T-helper 2 cell treated with Interferon-gamma antibody and Interleukin-4, amounts not matched to agents 100 ng/mL and 5 ng/mL, for 36 hours (primary cell): Measurements from ENCODE around the gene RYR3. TPM values are rescaled to one million over a fixed set of nuclear protein-coding genes. Genes with fewer than 3 reads are reported as not detected.

Experiments used
- intact Hi-C: fragments of 100-400 bp; cut with micrococcal nuclease; formaldehyde crosslinking; loops from one replicate; pipeline ENCODE4 v1.15.1; 2023
- total RNA-seq: library from RNA; stranded (reverse); gene quantifications from 2 replicates; pipeline ENCODE4 v1.2.3, GENCODE V29; 2022

RYR3 gene
- total RNA-seq, 1 donor from 2014 or later, result not detected

DNA sequence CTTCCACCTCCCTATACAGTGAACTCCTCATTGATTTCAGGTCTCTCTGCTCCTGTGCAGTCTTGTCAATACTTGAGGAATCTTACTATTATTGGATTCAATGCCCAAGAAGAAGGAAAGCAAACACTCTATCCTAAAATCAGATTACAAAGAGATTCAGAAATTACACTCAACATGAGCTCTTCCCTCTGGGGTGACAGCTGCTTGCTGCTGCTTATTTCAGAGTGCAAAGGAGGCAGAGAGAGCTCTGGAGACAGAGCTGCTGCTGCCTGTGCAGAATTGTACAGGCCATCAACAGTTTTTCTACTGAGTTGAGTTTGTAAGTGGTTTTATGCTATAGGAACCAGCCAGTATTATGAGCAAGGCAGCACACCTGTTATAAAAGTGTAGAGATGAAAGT, 7.1 kb downstream of the RYR3 start:
- intact Hi-C loops, result no loop called here

DNA sequence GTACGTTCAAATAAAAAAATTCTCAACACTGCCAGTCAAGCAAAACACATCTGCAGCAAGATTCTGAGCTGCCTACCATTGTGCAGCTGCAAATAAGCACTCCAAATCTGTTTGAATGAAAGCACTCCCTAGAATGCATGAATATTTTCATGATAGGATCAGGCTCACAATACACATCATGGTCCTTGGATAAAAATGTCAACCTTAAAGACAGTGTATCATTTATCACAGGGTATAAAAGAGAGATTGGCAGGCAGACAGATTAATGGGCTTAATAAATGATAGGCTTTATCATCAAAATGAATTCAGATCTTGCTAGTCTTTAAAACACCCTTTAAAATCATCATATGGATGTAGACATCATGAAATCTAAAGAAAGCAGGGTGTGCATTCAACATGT, 9.2 kb downstream of the RYR3 start:
- intact Hi-C loops, result no loop called here

DNA sequence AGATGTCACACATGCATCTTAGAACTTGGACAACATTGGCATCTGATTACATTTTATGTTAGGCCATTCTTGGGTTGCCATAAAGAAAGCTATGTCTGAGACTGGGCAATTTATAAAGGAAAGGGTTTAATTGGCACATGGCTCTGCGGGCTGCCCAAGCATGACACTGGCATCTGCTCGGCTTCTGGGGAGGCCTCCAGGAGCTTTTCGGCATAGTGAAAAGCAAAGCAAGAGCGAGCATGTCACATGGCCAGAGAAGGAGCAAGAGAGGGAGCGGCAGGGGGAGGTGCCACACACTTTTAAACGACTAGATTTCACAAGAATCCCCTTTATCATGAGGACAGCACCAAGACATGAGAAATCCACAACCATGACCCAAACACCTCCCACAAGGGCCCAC, 11.3 kb downstream of the RYR3 start:
- intact Hi-C loops, result no loop called here

DNA sequence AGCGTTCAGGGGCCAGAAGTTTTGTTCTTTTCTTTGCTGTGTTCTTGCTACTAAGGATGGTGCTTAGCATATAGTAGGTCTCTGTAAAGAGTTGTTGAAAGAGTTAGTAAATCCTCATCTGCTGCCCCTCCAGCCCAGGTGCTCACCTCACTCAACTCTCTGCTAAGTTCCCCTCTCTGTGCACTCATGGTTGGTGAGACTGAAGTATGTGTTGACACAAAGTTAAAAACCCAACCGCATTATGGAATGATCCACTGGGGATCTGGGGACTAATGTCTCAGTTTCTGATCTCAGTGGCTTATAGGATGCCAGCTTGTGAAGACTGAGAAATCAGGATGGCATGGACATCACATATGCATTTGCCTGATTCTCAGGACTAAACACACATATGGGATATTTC, 13.8 kb downstream of the RYR3 start:
- intact Hi-C loops, result no loop called here

DNA sequence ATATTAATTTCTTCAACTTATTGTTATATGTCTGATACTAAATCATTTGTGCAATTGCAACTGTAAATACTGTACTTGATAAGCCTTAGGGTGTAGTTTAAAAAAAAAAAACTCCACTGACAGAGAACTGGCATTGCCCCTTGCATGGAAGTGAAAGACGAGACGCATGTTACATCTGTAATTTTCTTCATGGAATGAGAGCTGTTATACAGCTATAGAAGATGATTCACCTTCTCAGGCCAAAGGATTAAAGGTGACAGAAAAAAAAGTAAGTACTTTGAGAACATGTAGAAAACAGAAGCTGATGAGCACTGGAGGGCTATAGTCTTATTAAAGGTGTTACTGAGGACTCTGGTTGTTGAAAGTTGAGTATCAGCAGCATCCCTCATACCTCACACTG, 16.1 kb downstream of the RYR3 start:
- intact Hi-C loops, result no loop called here

DNA sequence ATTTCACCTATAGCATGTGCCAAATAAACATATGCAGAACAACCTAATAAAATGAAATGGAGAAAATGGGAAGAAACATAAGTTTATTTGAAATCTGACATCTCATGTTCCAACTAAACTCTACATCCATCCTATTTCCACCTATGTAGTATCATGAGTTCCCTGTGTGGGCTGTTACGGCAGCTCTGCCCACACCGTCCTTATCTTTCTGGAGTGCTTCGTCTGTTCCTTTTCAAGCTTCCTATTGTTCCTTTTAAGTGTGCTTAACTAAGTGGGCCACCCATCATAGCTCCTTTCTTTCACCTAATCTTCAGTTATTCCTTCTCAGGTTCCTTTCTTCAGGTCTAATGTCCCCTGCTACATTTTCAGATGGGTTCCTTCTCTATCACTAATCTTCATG, 17.3 kb downstream of the RYR3 start:
- intact Hi-C loops, result no loop called here

DNA sequence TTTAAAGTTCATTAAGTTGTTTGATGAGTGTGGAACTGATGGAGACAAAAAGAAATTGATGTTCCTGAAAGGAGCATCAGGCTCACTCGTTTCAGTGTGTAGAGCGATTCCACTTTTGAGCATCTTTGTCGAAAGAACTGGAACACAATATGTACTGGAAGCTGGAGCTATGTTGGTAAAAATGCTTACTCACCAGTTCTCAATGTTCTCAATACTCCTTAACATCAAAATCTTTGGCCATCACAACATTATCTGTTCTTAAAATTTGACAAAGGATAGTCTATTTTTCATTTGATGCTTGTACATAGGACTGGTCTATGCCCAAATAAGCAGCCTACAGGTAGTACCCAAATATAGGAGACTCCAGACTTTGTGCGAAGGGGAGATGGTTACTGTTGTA, 18.7 kb downstream of the RYR3 start:
- intact Hi-C loops, result no loop called here

DNA sequence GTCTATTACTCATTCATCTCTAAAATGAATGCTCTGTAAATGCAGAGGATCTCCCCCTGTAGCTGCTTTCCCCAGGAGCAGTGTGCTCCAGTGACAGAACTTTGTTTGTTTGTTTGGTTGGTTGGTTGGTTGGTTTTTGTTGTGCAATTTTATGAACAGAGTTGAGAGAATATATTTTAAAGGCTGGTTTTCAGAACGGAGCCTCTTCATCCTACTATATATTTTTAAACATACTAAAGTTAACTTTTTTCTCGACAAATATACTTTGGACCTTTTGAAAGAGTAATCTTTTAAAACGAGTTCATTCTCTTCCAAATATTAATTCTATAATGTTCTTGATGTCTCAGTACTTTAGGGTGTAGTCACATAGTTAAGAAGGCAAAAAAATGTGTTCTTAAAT, 20.2 kb downstream of the RYR3 start:
- intact Hi-C loops, result no loop called here

DNA sequence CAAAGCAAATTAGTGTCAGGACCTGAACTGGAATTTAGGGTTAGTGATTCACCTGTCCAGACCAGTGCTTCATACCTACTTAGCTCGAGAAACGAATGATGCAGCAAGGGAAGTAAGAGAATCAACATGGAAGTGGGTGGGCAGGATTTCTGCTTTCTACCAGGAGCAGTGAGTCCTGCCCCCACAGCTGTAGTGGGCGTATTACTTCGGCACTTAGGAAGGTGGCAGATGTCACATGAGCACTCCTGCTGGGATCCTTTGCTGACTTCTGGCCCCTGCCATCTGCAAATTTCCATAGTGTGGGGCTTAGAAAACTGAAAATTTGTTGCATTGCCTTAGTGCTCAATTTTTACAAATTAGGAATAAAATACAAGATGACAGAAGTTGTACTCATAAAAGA, 31.2 kb downstream of the RYR3 start:
- intact Hi-C loops, result no loop called here

DNA sequence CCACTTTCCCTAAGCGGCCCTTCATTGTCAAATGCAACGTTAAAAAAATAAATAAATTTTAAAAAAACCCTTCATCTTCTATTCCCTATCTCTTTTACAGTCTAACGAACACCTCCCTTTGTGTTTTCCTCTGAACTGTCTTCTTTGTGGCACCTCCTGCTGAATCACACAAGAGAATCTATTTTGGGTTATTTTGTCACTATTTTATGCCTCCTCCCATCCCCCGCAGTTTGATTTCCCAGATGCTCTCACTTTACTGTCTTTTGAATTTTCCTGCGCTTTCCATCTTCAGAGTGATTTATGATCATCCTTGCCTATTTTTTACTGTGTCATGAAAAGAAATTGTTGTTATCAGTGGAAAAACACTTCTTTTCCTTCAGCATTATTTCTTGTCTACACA, 32.5 kb downstream of the RYR3 start:
- intact Hi-C loops, result no loop called here

DNA sequence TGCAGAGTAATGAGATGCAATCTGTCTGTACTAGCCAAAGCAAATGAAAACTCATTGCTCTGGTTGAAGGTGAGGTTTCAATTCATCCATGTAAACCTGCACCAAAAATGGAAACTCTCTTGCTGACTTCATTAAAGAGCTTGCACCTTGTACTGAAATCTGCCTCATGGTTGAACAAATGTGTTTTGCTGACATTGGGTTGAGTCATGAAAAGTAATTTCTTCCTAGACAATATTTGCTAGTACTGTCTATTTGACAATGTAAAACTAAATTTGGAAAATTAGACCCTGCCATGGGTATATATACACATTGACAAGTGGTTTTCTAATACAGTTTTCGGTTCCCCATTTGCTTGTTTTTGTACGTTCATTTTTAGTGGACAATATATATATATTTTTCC, 33.3 kb downstream of the RYR3 start:
- intact Hi-C loops, result no loop called here

DNA sequence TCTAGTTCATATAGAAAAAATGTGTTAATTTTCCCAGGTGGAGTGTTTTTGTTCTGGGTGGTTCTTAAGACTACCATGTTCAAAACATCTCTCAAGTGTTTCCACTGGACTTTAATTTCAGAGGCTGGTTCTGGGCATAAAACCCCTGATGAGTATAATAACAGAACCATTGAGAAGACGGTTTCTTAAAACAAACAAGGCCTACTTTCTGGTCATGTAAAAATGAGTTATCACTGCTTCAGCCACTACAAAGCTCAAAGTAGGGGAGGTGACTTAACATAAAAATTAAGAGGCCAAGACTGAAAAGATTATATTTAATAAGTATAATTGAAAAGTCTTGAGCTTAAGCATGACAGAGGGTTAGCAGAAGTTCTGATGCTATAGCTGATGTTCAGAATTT, 33.8 kb downstream of the RYR3 start:
- intact Hi-C loops, result no loop called here

DNA sequence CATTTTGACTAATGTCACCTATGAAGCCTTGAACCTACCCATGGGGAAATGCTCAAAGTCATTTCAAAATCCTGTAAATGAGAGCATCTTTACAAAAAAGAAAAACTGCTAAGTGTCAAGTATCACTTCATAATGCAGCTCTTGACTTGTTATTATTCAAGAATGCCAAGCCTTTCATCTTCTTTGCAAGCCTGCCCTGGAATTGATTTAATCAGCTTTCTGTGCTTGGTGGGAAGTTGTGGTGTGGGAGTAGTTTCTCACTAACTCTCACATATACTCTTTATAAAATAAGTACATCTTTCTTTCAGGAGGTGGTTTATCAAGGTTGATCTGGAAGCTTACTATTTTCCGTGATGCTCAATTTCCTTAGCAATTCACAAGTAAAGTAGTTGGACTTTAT, 43.6 kb downstream of the RYR3 start:
- intact Hi-C loops, result no loop called here

DNA sequence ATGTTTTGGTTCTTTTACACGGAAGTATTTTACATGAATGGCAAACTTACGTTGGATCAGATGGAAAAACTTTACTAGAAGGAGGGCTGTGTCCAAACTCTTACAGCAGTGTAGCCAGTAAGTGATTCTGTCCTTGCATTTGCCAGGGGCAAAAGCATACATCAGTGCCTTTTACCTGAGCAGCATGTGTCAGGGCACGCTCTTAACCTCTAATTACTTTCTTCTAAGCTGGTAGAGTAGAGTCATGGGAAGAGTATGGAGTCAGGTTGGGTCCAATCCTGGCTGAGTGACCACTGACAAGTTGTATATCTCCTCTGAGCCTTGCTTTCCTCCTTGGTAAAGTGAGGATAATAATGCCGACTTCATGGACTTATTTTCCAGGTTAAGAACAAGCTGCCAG, 47.1 kb downstream of the RYR3 start:
- intact Hi-C loops, result no loop called here

DNA sequence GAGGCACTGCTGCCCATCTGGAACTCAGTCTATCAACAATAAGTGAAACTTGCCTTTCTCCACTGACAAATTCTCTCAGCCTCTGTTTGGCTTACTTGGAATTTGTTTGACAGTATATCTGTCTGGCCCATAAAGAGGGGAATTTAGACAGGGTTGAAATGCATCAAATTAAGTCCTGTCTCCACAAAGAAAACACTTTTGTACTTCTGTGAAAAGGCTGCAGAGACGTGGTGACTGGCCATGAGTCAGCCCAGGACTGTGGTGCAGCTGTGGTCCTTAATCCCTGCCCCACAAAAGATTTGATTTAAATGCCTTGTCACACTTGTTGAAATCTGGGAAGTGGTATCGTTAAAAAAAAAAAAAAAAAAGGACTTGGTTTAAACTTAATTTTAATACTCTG, 47.5 kb downstream of the RYR3 start:
- intact Hi-C loops, result no loop called here

DNA sequence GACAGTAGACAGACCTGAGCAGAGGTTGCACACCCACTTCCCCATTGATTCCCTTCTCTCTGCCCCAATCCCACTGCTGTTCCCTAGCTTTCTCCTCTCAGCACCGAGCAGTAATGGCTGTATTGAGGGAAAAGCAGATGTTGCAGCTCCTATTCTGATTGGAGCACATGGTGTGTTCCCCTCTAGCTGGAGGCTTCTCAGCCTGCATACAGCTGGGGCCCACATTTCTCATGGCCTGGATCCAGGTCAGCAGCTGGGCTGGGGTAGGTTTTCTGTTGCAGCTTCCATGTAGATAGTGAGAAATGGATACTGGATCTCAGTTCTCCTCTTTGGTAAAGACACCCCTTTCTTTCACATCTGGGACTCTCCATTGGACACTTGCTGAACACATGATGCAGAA, 50.1 kb downstream of the RYR3 start:
- intact Hi-C loops, result no loop called here

DNA sequence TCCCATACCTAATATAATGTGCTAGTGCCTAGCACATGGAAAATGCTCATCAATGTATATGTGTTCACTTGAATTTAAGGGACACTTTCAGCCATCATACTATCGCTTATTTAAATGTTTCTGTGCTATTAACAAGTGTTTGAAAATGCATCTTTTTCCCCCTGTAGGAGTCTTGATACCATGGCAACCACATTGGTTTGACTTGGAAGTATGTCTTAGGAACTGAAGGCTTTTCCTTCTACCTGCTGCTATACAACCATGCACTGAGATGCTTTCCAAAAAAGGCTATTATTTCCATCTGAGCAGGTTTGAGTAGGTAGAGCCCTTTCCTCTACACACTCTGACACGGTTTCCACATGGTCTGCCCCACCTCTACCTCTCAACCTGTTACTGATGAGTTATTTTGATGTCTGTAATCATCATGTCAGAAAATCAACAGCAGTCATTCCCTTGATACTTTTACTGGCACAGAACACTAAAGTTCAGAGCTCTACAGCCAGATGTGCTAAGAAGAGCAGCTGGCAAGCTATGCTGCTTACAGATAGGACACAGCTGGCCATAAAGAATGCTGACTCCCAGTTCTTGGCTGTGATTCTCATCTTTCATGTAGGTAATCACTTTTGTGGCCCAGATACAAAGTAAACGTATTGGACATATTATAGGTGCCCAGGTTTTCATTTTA, 59.3 kb downstream of the RYR3 start:
- intact Hi-C loops, result no loop called here

DNA sequence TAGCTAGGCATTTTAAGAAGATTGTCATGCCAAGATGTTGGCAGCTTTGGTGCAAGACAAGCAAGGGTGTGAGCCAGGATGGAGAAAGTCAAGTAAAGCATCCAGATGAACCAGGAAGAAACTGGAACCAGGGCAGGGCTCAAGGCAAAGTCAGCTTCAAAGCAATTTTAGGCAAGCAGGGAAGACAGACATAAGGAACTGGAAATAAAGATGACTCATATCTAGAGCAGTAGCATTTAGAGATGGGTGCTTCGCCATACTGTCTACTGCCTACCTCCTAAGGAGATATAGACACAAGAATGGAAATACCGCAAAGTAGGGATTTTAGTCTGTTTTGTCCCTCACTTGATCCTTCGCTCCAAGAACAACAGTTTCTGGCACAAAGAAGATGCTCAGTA, 59.9 kb downstream of the RYR3 start:
- intact Hi-C loops, result no loop called here

DNA sequence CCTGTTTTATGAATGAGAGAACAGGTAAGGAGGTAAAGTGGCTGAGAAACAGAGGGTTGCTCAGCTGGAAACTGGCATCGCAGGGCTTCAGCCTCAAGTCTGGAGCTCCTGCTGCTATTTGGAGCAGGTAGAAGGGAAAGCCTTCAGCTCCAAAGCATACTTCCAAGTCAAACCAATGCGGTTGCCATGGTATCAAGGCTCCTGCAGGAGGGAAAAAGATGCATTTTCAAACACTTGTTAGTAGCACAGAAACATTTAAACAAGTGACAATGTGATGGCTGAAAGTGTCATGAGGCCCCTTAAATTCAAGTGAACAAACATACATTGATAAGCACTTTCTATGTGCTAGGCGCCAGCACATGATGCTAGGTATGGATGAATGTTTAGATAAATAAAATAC, 60.4 kb downstream of the RYR3 start:
- intact Hi-C loops, result no loop called here

DNA sequence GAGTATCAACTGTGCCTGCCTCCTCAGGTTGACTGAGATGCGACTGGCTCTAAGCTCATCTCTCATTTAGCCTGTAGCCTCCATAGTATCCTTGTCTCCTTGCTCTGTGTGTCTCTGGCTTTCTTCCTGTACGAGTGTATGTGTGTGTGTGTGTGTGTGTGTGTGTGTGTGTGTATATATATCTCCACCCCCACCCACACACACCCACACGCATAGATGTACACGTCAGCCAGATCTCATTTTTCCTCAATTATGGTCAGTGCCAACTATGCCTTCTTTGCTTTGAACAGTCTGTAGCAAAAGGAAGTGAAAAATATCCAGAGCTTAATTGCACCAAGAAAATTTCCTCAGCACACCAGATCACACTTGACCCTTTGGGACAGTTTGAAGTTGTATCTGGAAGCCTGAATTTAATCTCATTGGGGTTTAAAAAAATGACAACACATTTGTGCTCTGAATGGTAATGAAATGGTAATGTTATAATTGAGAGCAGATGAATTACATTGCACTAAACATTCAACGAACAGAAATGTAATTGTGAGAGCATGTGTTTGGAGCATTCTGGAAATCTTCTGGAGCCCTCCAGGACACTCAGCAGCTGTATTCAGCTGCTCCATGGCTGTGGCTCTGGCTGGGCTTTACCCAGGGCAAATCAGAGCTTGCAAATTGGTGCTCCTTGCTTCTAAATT, 63.6 kb downstream of the RYR3 start:
- intact Hi-C loops, result no loop called here

DNA sequence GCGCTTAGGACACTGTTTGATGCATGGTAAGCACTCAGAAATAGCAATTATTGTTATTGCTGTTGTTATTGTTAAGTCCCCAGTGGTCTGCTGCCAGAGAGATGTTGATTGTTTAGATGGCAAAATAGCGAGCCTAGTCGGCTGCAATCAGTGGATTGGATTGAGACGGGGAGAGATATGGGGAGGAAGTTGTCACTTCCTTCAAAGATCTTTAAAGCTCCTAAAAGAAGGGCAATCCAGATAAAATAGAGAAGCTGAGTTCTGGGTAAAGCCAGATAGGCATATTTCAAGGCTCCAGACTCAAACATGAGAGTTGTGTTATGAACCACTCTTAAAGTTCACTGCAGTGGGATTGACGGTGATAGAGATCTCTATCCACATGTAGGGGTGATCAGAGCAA, 64.5 kb downstream of the RYR3 start:
- intact Hi-C loops, result no loop called here

DNA sequence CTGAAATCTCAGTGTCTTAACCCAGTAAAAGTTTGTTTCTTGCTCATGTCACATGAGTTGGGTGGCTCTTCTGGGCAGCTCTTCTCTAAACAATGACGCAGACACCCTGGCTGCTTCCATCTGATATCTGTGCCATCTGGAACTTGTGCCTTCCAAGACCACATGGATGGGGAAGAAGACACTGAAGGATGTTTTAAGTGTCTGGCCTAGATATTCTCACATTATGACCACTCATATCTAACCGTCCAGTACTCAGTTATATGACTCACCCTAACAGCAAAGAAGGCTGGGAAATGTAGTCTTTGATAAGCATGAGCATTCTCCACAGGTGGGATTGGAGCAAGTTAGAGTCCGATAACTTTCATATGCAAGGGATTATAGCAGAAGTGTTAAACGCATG, 66.4 kb downstream of the RYR3 start:
- intact Hi-C loops, result no loop called here

DNA sequence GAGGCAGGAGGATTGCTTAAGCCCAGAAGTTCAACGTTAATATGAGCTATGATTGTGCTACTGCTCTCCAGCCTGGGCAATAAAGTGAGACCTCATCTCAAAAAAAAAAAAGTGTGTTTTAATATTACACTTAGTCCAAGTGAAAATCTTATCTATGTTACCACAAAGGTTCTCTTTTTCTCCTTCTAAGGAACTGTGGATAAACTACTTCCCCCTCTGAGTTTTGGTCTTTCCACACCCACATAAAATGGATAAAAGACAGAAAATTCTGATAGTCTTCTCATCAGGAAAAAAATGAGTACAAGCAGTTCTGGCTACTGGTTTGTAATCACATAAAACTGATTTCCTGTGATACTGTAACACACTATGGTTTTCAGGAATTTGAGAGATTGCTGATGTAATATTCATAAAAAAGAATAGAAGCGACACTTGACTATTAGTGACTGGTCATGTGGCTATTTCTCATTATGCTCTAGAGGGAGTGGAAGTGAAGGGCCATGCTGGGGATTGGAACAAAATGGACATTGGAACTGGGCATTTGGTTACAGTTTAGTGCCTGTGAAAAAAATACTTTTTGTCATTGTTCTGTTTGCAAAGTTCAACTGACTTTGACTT, 68.2 kb downstream of the RYR3 start:
- intact Hi-C loops, result no loop called here
